H1 (cell line): ENCODE results near the gene FAM120B. TPM values are rescaled to one million over a fixed set of nuclear protein-coding genes. Genes with fewer than 3 reads are reported as not detected.

Source experiments
- CTCF ChIA-PET: fragments of 300-600 bp; sonication (Branson Sonifier 250); formaldehyde crosslinking; loops from one replicate; lab custom pipeline; 2021; ENCODE audit not compliant: partially characterized antibody; lab: Charles Lee
- POLR2A ChIA-PET: fragments of 300-600 bp; sonication (Branson Sonifier 250); formaldehyde crosslinking; loops from one replicate; lab custom pipeline; 2021; ENCODE audit warnings: inconsistent platforms; ENCODE audit not compliant: partially characterized antibody; lab: Charles Lee
- DNase-seq, 2 experiments: peaks; one replicate each; pipeline versions ENCODE4 v3.0.0 to v3.0.0-alpha.2; 2010 to 2022; ENCODE audit warnings: low spot score in 2 of 2, low read depth in 1 of 2, mixed read lengths in 1 of 2
- FAIRE-seq: peaks from 2 replicates; lab custom pipeline; 2011; peaks lifted over from hg19 to GRCh38; lab: Jason Lieb, UNC
- H2AFZ ChIP-seq: 2 replicates; pipeline ENCODE4 v1.8.1; 2012; ENCODE audit warnings: low read length, inconsistent platforms
- H2AK5ac ChIP-seq: 2 replicates; pipeline ENCODE4 v1.6.1; 2013; ENCODE audit warnings: low read depth, low read length
- H2BK120ac ChIP-seq: replicated peaks from 2 replicates; pipeline ENCODE3; 2013; ENCODE audit warnings: low read depth, low read length, inconsistent platforms
- H2BK12ac ChIP-seq: 2 replicates; pipeline ENCODE4 v1.6.1; 2013; ENCODE audit warnings: low read depth, low read length
- H2BK15ac ChIP-seq: 2 replicates; pipeline ENCODE4 v1.6.1; 2013; ENCODE audit warnings: low read length
- H2BK20ac ChIP-seq: 2 replicates; pipeline ENCODE4 v1.6.1; 2013; ENCODE audit warnings: low read length
- H2BK5ac ChIP-seq: 2 replicates; pipeline ENCODE4 v1.6.1; 2013; ENCODE audit warnings: low read depth, low read length
- H3K14ac ChIP-seq: 2 replicates; pipeline ENCODE4 v1.6.1; 2013; ENCODE audit warnings: inconsistent platforms; ENCODE audit not compliant: insufficient read length
- H3K18ac ChIP-seq: 2 replicates; pipeline ENCODE4 v1.6.1; 2013; ENCODE audit warnings: low read length; ENCODE audit errors: extremely low read depth
- H3K23ac ChIP-seq: 2 replicates; pipeline ENCODE4 v1.6.1; 2013; ENCODE audit warnings: inconsistent platforms; ENCODE audit not compliant: insufficient read length
- H3K23me2 ChIP-seq: 2 replicates; pipeline ENCODE4 v1.6.1; 2013; ENCODE audit warnings: low read depth, low read length
- H3K27ac ChIP-seq: 2 replicates; pipeline ENCODE4 v1.6.1; 2011; ENCODE audit warnings: low read depth, low read length, inconsistent platforms
- H3K27me3 ChIP-seq, 4 experiments: replicated peaks in 1 of 4; 1 replicate in 1 of 4; 2 replicates in 3 of 4; pipeline versions ENCODE4 v1.6.1 to v1.8.1; 2011 to 2013; ENCODE audit warnings: low read length in 3 of 4, mild to moderate bottlenecking in 3 of 4, inconsistent platforms in 2 of 4, mixed read lengths in 2 of 4, moderate library complexity in 1 of 4; ENCODE audit not compliant: control insufficient read depth in 3 of 4, insufficient read depth in 3 of 4; ENCODE audit errors: extremely low read depth in 1 of 4
- H3K36me3 ChIP-seq, 4 experiments: 2 replicates each; pipeline versions ENCODE4 v1.6.1 to v1.8.1; 2011 to 2013; ENCODE audit warnings: mild to moderate bottlenecking in 4 of 4, low read length in 3 of 4, moderate library complexity in 2 of 4, control low read depth in 1 of 4, inconsistent platforms in 1 of 4; ENCODE audit not compliant: insufficient read depth in 4 of 4, control insufficient read depth in 2 of 4
- H3K4ac ChIP-seq: replicated peaks from 2 replicates; pipeline ENCODE3; 2013; ENCODE audit warnings: low read length, low read depth, mixed read lengths, inconsistent platforms; ENCODE audit not compliant: insufficient read length
- H3K4me1 ChIP-seq, 4 experiments: replicated peaks in 1 of 4; 1 replicate in 1 of 4; 2 replicates in 3 of 4; pipeline versions ENCODE4 v1.6.1 to v1.8.1; 2011 to 2013; ENCODE audit warnings: low read length in 3 of 4, inconsistent platforms in 2 of 4, mixed read lengths in 1 of 4; ENCODE audit not compliant: insufficient read depth in 4 of 4, control insufficient read depth in 3 of 4
- H3K4me2 ChIP-seq, 2 experiments: 2 replicates each; pipeline versions ENCODE4 v1.6.1 to v1.8.1; 2011 to 2013; ENCODE audit warnings: low read depth in 2 of 2, low read length in 2 of 2, control low read depth in 1 of 2, inconsistent platforms in 1 of 2, mild to moderate bottlenecking in 1 of 2; ENCODE audit not compliant: insufficient read depth in 1 of 2
- H3K4me3 ChIP-seq, 4 experiments: fragments of 200-600, 300-600 bp in 1 of 4; sonication (generic), shearing (Covaris generic), sonication (Bioruptor Twin) in 1 of 4; 2 replicates each; pipeline versions ENCODE4 v1.5.1 to v1.8.1; 2011 to 2016; ENCODE audit warnings: low read length in 4 of 4, low read depth in 3 of 4, control low read depth in 2 of 4, inconsistent platforms in 2 of 4, mild to moderate bottlenecking in 2 of 4, mixed read lengths in 1 of 4, moderate library complexity in 1 of 4; ENCODE audit not compliant: insufficient read depth in 2 of 4; ENCODE audit errors: extremely low read depth in 1 of 4
- H3K56ac ChIP-seq: replicated peaks from 2 replicates; pipeline ENCODE3; 2013; ENCODE audit warnings: low read depth, mild to moderate bottlenecking, mixed read lengths, low read length, inconsistent platforms; ENCODE audit not compliant: insufficient read length
- H3K79me1 ChIP-seq: 2 replicates; pipeline ENCODE4 v1.6.1; 2013; ENCODE audit warnings: low read depth, low read length, control low read depth
- H3K79me2 ChIP-seq, 2 experiments: 2 replicates each; pipeline versions ENCODE4 v1.6.1 to v1.8.1; 2012 to 2013; ENCODE audit warnings: low read length in 2 of 2, mild to moderate bottlenecking in 2 of 2, inconsistent platforms in 1 of 2; ENCODE audit not compliant: insufficient read depth in 2 of 2, control insufficient read depth in 1 of 2
- H3K9ac ChIP-seq, 4 experiments: replicated peaks in 1 of 4; 1 replicate in 1 of 4; 2 replicates in 3 of 4; pipeline versions ENCODE4 v1.6.1 to v1.8.1; 2011 to 2013; ENCODE audit warnings: low read depth in 3 of 4, low read length in 3 of 4, control low read depth in 2 of 4, mild to moderate bottlenecking in 2 of 4, moderate library complexity in 2 of 4, inconsistent platforms in 1 of 4; ENCODE audit errors: extremely low read depth in 1 of 4
- H3K9me3 ChIP-seq, 2 experiments: 2 replicates each; pipeline versions ENCODE4 v1.6.1 to v1.8.1; 2012 to 2013; ENCODE audit warnings: mild to moderate bottlenecking in 2 of 2, moderate library complexity in 2 of 2, control low read depth in 1 of 2, inconsistent platforms in 1 of 2, low read depth in 1 of 2, low read length in 1 of 2, mixed read lengths in 1 of 2; ENCODE audit not compliant: insufficient read depth in 2 of 2
- H4K20me1 ChIP-seq, 2 experiments: replicated peaks in 1 of 2; 2 replicates each; pipeline versions ENCODE3 to v1.8.1; 2011 to 2013; ENCODE audit warnings: inconsistent platforms in 2 of 2, low read length in 2 of 2, mild to moderate bottlenecking in 1 of 2; ENCODE audit not compliant: insufficient read depth in 2 of 2, control insufficient read depth in 1 of 2
- H4K5ac ChIP-seq: 2 replicates; pipeline ENCODE4 v1.6.1; 2013; ENCODE audit warnings: low read length, low read depth, mixed read lengths, inconsistent platforms; ENCODE audit not compliant: insufficient read length
- H4K8ac ChIP-seq: 2 replicates; pipeline ENCODE4 v1.8.0; 2013; ENCODE audit warnings: mild to moderate bottlenecking, moderate library complexity, low read length, inconsistent platforms; ENCODE audit not compliant: insufficient read depth; ENCODE audit errors: extremely low read depth
- H4K91ac ChIP-seq: replicated peaks from 2 replicates; pipeline ENCODE3; 2013; ENCODE audit warnings: low read length, mixed read lengths, inconsistent platforms; ENCODE audit not compliant: insufficient read length
- FOSL1 ChIP-seq: IDR thresholded peaks from 2 replicates; pipeline ENCODE4 v1.6.1; 2011; ENCODE audit warnings: mild to moderate bottlenecking, low read depth, low read length, moderate library complexity; ENCODE audit not compliant: insufficient read depth
- GTF2F1 ChIP-seq: IDR thresholded peaks from 2 replicates; pipeline ENCODE4 v1.6.1; 2012; ENCODE audit warnings: low read depth, low read length, improper control_type of control experiment, borderline replicate concordance
- NANOG ChIP-seq: IDR thresholded peaks from 2 replicates; pipeline ENCODE4 v1.6.1; 2011; ENCODE audit warnings: low read length, low read depth, mild to moderate bottlenecking, inconsistent platforms; ENCODE audit not compliant: insufficient read depth, poor library complexity, severe bottlenecking
- POLR2AphosphoS5 ChIP-seq: IDR thresholded peaks from 2 replicates; pipeline ENCODE4 v1.6.1; 2011; ENCODE audit warnings: low read depth, low read length
- RAD21 ChIP-seq, 2 experiments: IDR thresholded peaks in 1 of 2; conservative IDR thresholded peaks in 1 of 2; 2 replicates each; pipeline ENCODE4 v1.6.1; 2011; ENCODE audit warnings: low read depth in 2 of 2, low read length in 2 of 2, improper control_type of control experiment in 1 of 2, inconsistent platforms in 1 of 2, mild to moderate bottlenecking in 1 of 2, moderate library complexity in 1 of 2
- RFX5 ChIP-seq: IDR thresholded peaks from 2 replicates; pipeline ENCODE4 v1.6.1; 2011; ENCODE audit warnings: low read depth, low read length, improper control_type of control experiment, borderline replicate concordance
- SAP30 ChIP-seq: fragments of 300-600 bp; sonication (generic); IDR thresholded peaks from 2 replicates; pipeline ENCODE4 v1.7.1; 2012; ENCODE audit warnings: low read length, moderate library complexity, mild to moderate bottlenecking, inconsistent platforms; ENCODE audit not compliant: insufficient read depth, insufficient replicate concordance
- SIX5 ChIP-seq: IDR thresholded peaks from 2 replicates; pipeline ENCODE4 v1.6.1; 2011; ENCODE audit warnings: mild to moderate bottlenecking, low read depth, low read length
- YY1 ChIP-seq: IDR thresholded peaks from 2 replicates; pipeline ENCODE4 v1.6.1; 2011; ENCODE audit warnings: low read depth, mild to moderate bottlenecking, low read length
- ZNF274 ChIP-seq: IDR thresholded peaks from 2 replicates; pipeline ENCODE4 v1.7.0; 2012; ENCODE audit warnings: low read length, borderline replicate concordance; ENCODE audit errors: extremely low read depth
- whole genome bisulfite sequencing, 2 experiments: shearing (Covaris generic) in 1 of 2; methylation state at CpG; one replicate each; pipeline versions ENCODE4 v1.1.6 to v1.1.7; 2013 to 2015; ENCODE audit warnings: low lambda C conversion rate in 2 of 2, mixed read lengths in 2 of 2, inconsistent platforms in 1 of 2, low coverage in 1 of 2, missing lambda C conversion rate in 1 of 2; ENCODE audit not compliant: insufficient replicate concordance in 2 of 2, insufficient coverage in 1 of 2, insufficient read length in 1 of 2; ENCODE audit errors: extremely low coverage in 1 of 2, missing lambda C conversion rate in 1 of 2; 5-methylcytosine and 5-hydroxymethylcytosine counted together
- polyA plus RNA-seq, 7 experiments: library from polyadenylated mRNA; depleted of rRNA in 3 of 7; stranded (reverse) in 5 of 7; unstranded in 2 of 7; fragments of >200 nt in 5 of 7; fragments of 200-250 nt in 2 of 7; gene quantifications; 1 replicate in 5 of 7; 2 replicates in 1 of 7; 4 replicates in 1 of 7; pipeline versions ENCODE4 v1.2.1 to v1.2.3, GENCODE V29; 2011 to 2013; ENCODE audit warnings: missing spikeins in 2 of 7, mixed read lengths in 2 of 7
- total RNA-seq: library from RNA; stranded (reverse); fragmentation: NEBNext Ultra II Directional; extraction: Animal tissue kit (Norgen Biotek cat#: 25700); gene quantifications from 2 replicates; pipeline ENCODE4 v1.2.1, GENCODE V29; 2021

Gene FAM120B
- total and polyA plus RNA-seq, 2 of the 8 experiments (the other 6 are each of a cell fraction or from before 2014, with no cell fraction given), result 5.1 to 12.5 TPM

- Histone ChIP-seq H3K23ac (no peak overlapping the region), H4K5ac (no peak overlapping the region), H2AFZ (no peak overlapping the region), H4K20me1 (peaks cover 0 to 4% of the 10 kb centered on the region in 2 experiments), H2BK15ac (no peak overlapping the region), H3K79me2 (no peaks in the 10 kb centered on the region), H3K36me3 (no peaks in the 10 kb centered on the region), H3K4ac (no peak overlapping the region), H3K23me2 (peaks cover 5% of the 10 kb centered on the region; the same call in 1 of the 2 replicates), H3K9ac (no peak overlapping the region), H2AK5ac (no peak overlapping the region), H2BK120ac (no peak overlapping the region), H3K14ac (no peak overlapping the region), H2BK12ac (peak overlapping the region; percentile 75; the same call in 1 of the 2 replicates), H3K4me3 (no peak overlapping the region), H3K18ac (no peak overlapping the region), H2BK20ac (no peak overlapping the region), H3K56ac (no peak overlapping the region), H4K91ac (no peak overlapping the region), H3K4me1 (peaks cover 0 to 4% (median under 1%) of the 10 kb centered on the region in 4 experiments; a peak in 1 of 7 replicates), H2BK5ac (no peak overlapping the region), H3K27me3 (no peaks in the 10 kb centered on the region), H3K4me2 (no peak overlapping the region), H3K79me1 (no peaks in the 10 kb centered on the region), H3K27ac (no peak overlapping the region), H3K9me3 (no peaks in the 10 kb centered on the region), H4K8ac (peak overlapping the region; percentile 60; the same call in 1 of the 2 replicates)
- no peak for DNase-seq
- no peak for FAIRE-seq
- POLR2A ChIA-PET, result interaction anchor here (1.0 kb wide), 1 partner anchor 9 kb away, joined by 3 read pairs; no protein-coding TSS in a partner anchor
- CTCF ChIA-PET, result interaction anchor here (0.8 to 1.2 kb wide), 3 partner anchors 42 to 361 kb away, joined by 3 to 4 read pairs (median 3); no protein-coding TSS in a partner anchor
- WGBS, 2 experiments, result 93% methylated on average over 18 of the region's 20 CpGs; no CpG with 5 or more reads in 1 of the 2 experiments
- TF ChIP-seq NANOG (no peak), FOSL1 (no peak), GTF2F1 (no peak), POLR2AphosphoS5 (no peak), SIX5 (no peak), RAD21 (IDR thresholded peaks at IDR 0.05 in 1 of 2, conservative IDR thresholded peaks at IDR 0.05 in 1 of 2; ENCODE audit: low read depth in 2 of 2, low read length in 2 of 2) (no peak), SAP30 (no peak), ZNF274 (no peak), YY1 (no peak), RFX5 (no peak)
Observed at GRCh38 chr6:170451762-170452651, 145.4 kb downstream of the FAM120B start.
